NCI-H1105 (cell line): Measurements from ENCODE around the gene TMEM255B.
"Not testable (repeated sequence)": the region's sequence is repeated elsewhere in the genome, so short reads cannot be mapped to it uniquely, and the experiment has no call there.

Source experiments
- DNase-seq: peaks from one replicate; lab custom pipeline; 2025; lab: John Stamatoyannopoulos, UW

TMEM255B gene

DNA sequence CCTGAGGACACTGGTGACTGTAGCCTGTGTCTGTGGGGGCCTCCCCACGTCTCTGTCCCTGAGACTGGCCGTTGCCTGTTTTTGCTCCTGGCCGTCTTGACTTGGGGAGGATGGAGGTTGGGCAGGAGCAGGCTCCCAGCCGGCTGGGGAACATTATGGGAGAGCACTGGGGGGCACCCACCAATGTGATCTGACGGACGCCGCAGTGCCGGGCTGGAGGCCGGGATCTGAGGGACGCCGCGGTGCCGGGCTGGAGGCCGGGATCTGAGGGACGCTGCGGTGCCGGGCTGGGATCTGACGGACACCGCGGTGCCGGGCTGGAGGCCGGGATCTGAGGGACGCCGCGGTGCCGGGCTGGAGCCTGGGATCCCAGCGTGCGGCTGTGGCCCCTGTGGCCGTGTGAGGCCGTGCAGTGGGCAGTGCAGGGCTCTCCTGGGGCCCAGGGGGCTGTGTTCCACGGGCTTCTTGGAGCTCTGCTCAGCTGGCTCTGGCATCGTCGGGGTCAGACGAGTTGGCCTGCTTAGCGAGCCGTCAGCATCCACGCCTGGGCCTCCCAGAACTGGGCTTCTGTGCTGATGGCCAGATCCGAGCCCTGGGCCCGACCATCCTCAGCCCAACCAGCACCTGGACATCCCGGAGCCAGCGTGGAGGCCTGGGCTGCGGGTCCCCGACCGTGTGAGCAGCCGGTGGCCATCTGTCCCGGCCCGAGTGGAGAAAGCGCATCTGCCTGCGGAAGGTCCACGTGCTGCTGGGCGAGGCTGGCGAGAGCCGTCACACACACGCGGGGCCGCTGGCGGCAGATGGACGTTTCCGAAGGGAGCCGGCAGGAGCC, 59.0 kb downstream of the TMEM255B start:
- DNase-seq: no peak

DNA sequence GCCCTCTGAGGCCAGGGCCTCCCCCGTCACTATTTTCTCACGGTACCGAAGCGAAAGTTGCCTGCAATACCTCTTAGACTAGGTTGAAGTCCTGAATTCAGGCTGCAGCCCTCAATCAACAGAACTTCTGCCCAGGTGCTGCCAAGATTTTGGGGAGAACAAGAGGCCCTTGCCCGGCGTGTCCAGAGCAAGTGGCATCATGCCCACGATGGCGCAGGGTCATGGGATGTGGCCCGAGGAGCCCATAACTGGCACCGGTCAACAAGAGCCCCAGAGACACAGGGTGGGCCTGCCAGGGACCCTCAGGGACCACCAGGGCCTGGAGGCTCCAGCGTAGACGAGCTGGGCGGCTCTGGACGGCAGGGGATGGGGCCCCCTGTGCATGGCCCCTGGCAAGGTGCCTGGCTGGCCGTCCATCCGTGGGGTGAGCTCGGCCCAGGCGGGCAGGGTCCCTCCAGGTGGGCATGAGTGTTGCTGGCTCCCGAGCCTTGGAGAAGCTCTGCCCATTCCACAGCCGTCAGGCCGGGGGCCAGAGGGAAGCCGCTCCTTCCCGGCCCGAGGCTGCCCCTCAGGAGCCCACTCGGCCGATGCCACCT, 59.8 kb downstream of the TMEM255B start:
- no peak for DNase-seq

DNA sequence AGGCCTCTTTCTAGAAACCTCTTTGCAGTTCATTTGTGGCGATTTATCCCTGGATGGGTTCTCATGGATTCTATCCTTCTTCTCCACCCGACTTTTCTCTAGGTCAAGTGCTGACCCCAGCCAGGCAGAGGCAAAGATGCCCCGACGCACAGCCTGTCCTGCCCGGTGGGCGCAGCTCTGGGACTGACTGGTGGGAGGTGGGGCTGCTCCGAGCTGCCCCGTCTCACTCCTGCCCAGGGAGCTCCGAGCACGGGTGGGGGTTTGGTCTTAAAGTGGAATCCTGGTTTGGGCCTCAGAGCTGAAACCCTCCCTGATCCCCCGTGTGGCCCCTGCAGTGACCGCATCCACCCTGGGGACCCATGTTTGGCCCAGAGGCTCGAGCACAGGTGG, 60.3 kb downstream of the TMEM255B start:
- no peak for DNase-seq

DNA sequence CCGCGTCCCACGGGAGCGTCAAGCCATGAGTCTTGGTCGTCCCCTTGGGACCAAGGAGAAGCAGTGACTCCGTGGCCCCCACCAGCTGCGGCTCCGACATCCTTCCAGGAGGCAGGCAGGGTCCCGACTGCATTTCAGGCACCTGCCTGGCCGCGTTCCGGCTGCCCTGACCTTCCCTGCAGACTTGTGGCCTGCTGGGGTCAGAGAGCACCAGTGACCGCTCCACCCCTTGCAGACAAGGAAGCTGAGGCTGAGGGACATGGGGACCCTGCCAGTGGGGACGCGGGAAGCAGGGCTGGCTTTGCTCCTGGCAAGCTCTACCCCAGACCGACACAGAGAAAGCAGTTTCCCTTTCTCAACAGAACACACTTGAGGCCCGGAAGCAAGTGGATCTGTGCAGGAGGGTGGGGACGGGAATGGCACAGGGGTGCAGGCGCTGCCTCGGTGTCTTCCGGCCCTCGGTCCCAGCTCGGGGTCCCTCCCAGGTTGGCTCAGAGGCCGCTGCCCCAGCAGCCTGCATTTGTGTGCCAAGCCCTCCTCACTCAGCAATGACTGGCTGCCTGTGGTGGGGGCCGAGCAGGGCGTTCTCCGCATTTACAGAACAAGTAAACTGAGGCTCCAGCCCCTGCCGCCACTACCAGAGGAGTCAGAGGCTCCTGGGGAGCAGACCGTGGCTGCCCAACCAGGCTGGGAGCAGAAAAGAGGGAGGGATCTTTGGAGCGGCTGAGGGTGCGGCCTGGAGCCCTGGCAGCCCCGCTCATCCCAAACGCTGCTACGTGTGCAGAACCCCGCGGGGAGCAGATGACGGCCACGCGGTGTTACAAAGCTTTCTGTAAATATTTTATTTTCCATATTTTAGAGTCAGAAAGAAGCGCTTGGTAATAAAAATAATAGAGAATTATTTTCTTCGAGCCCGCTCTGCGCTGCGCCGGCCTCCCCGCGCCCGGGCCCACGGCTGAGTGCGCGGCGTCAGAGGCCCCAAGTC, 61.0 kb downstream of the TMEM255B start:
- DNase-seq: no peak

DNA sequence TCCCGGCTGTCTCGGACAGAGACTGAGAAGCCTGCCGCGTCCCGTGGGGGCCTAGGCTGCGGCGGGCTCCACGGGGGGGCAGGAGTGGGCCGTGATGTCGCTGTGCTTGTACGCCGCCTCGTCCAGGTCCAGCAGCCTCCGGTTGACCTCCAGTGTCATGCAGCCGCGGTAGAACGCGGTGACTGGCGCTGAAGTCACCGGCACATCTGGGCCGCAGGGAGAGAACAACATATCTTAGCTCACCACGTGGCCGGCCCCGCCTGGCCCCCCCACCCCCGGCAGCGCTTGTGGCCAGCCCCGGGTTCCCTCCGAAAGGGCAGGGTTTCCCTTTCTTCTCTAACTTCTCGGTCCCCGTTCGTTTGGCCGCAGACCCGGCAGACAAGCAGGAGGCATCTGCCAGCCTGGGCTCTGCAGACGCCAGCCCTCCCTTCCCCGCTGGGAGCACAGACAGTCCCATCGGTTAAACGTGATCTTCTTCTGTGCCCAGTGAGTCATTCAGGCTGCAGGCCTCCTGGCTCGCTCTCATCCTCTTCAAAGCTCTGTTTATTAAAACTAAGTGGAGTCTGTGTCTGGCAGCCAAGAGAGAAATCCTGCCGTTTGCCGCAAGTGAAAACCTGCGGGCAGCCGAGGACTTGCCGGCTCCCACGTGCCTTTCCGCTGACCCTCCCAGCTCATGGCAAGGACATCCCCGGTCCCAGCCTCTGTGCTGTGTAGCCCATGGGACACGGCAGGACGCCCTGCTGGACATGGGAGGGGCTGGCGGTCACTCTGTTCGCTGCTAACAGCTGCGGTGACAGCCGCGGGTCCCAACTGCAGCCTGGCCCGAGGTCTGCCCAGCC, 62.0 kb downstream of the TMEM255B start:
- no peak for DNase-seq

DNA sequence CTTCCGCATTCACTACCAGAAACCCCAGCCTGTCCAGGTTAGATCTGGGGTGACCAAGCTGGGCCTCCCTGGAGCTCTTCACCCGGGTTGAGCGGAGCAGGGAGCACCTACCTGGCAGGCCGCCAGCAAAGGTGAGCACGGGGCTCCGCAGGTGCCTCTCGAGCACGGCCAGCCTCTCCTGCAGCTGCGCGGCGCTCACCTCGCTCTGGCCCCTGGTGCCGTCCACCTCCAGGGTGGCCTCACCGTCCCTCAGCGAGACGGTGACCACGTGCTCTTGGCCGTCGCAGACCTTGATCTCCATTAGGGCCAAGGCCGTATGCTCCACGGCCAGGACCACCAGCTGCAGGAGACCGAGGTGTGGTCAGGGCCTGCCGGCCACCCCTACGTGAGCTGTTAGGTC, 62.8 kb downstream of the TMEM255B start:
- DNase-seq: no peak

DNA sequence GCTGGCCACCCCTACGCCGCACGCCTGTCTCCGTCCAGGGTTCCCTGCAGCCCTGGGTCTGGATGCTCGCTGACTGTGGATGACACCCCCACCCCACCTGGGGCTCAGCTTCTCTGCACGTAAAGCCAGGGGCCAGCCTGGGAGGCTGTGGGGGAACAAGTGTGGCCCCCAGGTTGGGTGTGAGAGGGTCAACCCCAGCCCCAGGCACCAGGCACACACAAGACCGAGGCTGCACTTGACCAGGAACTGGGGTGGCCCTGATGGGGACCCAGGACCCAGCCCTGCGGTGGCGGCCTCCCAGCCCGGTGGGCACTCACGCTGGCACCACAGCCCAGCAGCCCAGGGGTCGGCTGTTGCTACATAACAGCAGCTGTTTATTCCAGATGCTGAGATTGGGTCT, 63.2 kb downstream of the TMEM255B start:
- no peak for DNase-seq

DNA sequence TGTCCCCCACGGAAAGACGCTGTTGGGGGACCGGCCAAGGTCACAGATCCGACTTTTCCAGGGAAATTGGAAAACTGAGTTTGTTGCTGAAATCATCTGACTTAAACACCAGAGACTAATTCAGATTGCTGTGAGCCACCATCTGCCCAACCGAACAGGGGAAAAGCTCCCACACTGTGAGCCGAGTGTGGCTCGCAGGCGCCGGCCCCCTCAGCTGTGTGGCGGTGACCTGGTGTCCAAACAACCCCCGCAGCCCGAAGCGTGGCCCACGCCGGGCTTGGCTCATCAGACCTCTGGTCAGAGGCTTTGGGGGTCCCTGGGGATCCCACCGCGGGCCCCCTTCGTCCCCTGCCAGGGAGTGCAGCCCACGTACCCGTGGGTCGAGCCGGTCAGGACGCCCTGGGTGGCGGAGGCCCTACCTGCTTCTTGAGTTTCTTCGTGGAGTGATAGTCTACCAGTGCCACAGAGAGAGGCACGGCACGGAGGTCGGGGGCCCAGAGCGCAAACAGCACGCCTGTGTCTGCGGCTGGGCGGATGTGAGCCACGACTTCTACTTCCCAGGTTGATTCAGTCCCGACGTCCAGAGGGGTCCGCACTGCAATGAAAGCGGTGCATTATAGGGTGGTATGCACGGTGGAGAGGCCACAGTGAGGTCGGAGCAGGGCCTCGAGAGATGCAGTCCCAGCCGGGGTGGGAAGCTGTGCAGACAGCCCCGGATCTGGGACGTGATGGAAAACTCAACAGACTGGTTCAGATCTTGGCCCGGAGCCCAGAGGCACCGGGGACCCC, 64.1 kb downstream of the TMEM255B start:
- DNase-seq: no peak

DNA sequence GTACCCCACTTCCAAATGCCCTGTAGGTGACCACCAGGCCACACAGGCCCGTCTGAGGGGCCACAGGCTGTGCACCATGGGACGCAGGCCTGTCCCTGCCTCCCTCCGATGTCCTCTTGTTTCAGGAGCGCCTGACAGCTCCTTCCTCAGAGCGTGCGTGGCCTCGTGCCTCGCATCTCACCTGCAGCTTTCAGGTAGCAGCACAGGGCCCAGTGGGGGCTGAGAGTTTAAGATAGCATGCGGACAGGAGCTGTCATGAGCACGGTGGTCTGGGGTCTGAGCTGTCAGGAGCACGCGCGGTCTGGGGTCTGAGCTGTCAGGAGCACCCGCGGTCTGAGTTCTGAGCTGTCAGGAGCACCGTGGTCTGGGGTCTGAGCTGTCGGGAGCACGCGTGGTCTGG, 64.7 kb downstream of the TMEM255B start:
- DNase-seq: no peak

DNA sequence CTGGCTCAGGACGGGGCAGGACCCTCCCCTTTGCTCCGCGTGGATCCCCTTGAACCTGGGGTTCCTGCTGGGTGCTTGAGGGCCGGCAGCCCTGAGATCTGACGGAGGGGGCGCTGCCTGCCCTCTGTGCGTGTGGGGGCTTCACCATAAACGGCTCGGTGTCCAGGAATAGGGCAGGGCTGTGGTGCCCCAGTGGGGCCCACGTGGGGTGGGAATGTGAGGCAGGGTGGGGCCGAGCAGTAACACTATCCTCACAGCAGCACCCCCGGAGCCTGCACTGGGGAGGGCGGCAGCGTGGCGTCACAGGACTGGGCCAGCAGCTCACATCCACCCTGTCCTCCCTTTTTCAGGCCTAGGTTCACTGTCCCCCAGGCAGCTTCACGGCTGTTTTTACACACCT, 66.8 kb downstream of the TMEM255B start:
- DNase-seq: no peak

DNA sequence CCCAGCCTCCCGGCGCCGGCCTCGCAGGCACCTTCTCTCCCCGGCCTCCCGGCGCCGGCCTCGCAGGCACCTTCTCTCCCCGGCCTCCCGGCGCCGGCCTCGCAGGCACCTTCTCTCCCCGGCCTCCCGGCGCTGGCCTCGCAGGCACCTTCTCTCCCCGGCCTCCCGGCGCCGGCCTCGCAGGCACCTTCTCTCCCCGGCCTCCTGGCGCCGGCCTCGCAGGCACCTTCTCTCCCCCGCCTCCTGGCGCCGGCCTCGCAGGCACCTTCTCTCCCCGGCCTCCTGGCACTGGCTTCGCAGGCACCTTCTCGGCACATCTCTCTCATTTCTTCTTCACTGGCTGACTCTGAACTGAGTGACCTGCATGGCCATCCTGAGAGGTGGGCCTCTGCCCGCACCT, 67.4 kb downstream of the TMEM255B start:
- not testable (repeated sequence) for DNase-seq

DNA sequence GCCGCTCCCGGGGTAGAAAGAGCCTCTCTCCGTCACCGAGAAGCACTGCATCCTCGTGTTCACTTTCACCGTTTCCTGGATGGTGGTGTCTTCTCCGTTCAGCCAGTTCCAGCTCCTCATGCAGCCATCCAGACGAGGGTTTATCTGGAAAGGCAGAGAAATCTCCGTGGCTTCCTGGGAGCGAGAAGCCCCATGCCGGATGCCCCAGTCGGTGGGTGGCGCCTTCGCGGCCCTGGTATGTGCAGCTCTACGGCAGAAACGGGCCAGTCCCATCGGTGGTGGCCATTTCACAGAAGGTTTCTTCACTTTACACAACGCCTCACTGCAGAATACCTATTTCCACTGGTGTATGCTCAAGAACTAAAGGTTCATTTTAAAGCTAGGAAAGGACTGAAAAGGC, 68.0 kb downstream of the TMEM255B start:
- DNase-seq: no peak

DNA sequence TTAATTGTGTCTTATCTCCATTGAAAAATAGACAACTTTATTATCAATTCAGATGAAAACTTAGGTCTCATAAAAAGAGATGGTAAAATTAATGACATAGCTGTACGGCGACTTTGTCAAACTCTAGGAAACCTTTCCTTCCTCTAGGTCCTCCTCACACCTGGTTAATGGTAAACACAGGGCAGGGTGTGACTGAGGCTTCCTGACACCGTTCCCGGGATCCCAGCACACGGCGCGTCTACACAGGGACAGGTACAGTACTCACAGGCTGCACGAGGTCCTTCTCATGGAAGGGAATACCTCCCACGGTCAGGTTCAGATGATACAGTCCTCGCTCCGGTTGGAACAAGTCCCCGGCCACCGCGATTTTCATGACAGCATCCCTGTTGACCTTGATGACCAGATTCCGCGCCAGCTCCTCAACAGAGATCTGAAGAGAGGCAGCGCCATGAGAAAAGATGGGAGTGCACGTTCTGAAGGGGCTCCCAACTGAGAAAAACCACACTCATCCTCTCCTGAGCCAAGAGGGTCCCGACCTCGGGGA, 69.3 kb downstream of the TMEM255B start:
- no peak for DNase-seq

DNA sequence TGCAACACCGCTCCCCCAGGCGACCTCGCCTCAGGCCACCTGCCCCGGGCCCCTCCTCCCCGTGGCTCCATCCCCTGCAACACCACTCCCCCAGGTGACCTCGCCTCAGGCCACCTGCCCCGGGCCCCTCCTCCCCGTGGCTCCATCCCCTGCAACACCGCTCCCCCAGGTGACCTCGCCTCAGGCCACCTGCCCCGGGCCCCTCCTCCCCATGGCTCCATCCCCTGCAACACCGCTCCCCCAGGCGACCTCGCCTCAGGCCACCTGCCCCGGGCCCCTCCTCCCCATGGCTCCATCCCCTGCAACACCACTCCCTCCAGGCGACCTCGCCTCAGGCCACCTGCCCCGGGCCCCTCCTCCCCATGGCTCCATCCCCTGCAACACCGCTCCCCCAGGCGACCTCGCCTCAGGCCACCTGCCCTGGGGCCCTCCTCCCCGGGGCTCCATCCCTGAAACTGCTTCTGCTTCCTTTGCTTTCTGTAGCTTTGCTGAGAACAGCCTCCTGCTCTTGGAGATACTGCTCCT, 71.5 kb downstream of the TMEM255B start:
- not testable (repeated sequence) for DNase-seq

DNA sequence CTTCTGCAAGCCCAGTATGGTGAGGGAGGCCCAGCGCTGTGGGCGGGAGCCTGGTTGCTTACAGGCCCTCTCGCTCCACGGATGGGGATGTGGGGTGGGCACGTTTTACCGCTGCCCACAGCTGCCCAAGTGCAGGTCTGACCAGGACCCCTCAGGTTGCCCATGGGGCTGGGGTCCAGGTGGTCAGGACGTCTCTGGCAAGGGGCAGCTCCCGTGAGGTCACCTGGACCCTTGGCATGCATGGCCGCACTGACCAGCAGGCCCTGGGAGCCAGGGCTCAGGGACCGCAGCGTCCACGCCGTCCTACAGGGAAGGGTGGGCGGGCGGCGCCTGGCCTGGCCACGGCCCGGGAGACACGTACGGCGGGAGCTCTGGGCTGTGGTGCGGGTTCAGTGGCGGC, 72.0 kb downstream of the TMEM255B start:
- DNase-seq: no peak

DNA sequence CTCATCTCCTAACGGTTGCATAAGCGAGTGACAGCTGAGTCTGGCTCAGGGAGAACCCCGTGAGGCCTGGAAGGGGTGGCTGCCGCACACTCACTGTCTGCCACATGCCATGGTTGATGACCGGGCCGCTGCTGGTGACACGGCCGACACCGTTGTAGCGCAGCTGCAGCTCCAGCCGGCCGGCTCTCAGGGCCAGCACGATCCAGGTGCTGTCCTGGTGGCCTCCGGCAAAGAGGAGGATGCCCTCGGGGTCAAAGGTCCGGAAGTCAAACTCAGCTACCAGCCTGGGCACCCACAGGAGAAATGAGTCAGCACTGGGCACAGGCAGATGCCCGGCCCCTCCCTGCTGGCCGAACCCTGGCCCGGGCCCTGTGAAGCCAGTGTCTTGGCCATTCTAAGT, 73.2 kb downstream of the TMEM255B start:
- DNase-seq: no peak

DNA sequence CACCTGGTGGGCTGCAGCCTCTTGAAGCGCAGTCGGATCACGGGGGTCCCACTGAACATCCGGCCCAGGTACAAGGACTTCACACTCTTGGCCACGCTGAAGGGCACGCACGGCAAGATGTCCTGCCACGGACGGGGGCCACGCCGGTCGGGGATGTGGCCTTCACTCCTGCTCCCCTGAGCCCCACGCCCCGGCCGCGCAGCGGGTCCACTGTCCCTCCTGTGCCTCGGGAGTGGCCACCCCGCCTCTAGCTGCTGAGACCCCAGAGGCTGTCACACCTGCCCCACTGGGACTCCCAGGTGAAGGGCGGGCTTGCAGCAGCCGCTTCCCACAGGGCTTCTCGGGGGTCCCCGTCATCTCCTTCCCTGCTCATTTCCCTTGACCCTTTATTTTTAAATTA, 73.6 kb downstream of the TMEM255B start:
- DNase-seq: no peak

DNA sequence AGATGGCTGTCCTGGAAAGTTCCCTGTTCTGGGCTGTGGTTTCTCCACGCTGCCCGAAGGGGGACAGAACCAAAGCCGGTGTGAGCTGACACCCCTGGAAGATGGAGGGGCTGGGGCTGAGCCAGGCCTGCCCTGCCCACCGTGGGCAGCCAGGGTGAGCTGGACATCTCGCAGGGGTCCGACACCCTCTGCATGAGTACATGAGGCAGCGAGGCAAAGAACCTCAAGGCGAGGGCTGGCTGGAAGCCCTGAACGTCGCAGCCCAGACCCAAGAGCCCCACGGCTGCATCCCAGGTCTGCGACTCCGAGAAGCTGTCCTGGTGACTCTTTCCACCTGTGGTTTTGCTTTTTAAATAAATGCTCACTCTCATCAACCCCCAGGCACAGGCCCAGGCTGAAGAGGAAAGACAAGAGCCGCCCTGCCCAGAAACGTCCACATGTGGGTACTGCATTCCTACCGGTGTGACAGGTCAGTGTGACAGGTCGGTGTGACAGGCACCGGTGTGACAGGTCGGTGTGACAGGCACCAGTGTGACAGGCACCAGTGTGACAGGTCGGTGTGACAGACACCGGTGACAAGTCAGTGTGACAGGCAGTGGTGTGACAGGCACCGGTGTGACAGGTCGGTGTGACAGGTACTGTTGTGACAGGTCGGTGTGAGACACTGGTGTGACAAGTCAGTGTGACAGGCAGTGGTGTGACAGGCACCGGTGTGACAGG, 74.2 kb downstream of the TMEM255B start:
- no peak for DNase-seq

DNA sequence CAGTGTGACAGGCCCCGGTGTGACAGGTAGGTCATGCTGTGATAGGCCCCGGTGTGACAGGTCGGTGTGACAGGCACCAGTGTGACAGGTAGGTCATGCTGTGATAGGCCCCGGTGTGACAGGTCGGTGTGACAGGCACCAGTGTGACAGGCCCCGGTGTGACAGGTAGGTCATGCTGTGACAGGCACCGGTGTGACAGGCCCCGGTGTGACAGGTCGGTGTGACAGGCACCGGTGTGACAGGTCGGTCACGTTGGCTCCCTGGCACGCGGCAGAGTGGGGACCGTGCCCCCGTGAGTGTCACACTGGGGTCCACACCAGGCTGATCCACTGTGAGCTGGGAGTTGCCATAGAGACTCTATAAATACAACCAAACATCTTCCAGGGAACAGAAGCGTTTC, 75.0 kb downstream of the TMEM255B start:
- DNase-seq: not testable (repeated sequence)
